Measurements from ENCODE around the gene SOHLH2. TPM values are rescaled to one million over a fixed set of nuclear protein-coding genes. Genes with fewer than 3 reads are reported as not detected.

SOHLH2 gene
- total RNA-seq, 1 experiment from 2014 or later: 5.8 TPM

DNA sequence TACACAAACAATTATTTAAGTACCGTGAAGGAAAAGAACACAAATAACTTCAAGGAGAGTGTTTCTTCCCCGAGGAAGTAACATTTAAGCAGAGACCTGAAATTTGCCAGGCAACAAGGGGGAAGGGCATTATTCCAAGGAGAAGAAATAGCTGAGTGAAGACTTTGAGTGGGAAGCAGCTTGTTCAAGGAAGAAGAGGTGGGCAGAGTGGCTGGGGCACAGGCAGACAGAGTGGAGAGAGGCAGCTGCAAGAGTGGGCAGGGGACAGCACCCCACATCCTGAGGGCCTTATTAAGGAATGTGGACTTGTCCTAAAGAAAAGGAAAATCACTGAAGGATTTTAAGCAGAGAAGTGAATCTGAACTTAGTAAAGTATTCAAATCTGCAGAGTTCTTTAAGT lies 78.5 kb downstream of the SOHLH2 start:
- H3K27me3 Mint-ChIP-seq (ENCODE audit: low read depth): peaks cover 18% of the 10 kb centered on the region
- no peak for DNase-seq (ENCODE audit: low spot score)
- peaks cover 4% of the 10 kb centered on the region; the same call in 1 of the 2 replicates for H3K4me1 Mint-ChIP-seq
- ChIA-PET CTCF (no interaction called here), POLR2A (no interaction called here)
- peaks cover 2% of the 10 kb centered on the region; the same call in 1 of the 2 replicates for H3K36me3 Mint-ChIP-seq
- H3K9me3 Mint-ChIP-seq: peaks cover 11% of the 10 kb centered on the region
- no peak for ATAC-seq
- H3K27ac Mint-ChIP-seq: no peak overlapping the region
- no peak overlapping the region for H3K4me3 Mint-ChIP-seq
- TF ChIP-seq ZBTB21 (CRISPR knock-in tag; IDR thresholded peaks at IDR 0.05; ENCODE audit: borderline replicate concordance) (no peak), AFF4 (CRISPR knock-in tag; IDR thresholded peaks at IDR 0.05; ENCODE audit: borderline replicate concordance) (no peak), ATF1 (CRISPR knock-in tag; IDR thresholded peaks at IDR 0.05) (no peak), ZNF281 (CRISPR knock-in tag; IDR thresholded peaks at IDR 0.05) (no peak), OVOL2 (CRISPR knock-in tag; IDR thresholded peaks at IDR 0.05; ENCODE audit: borderline replicate concordance) (no peak)

GRCh38 chr13:36134632-36135031 lies 79.7 kb downstream of the SOHLH2 start:
- Mint-ChIP-seq H3K27ac (no peak overlapping the region), H3K27me3 (ENCODE audit: low read depth) (peaks cover 29% of the 10 kb centered on the region), H3K36me3 (no peaks in the 10 kb centered on the region), H3K4me3 (no peak overlapping the region), H3K9me3 (no peaks in the 10 kb centered on the region), H3K4me1 (peaks cover 13% of the 10 kb centered on the region)
- POLR2A ChIA-PET: no interaction called here
- CTCF ChIA-PET: no interaction called here
- no peak for TF ChIP-seq RORB (CRISPR knock-in tag; IDR thresholded peaks at IDR 0.05)
- TF ChIP-seq, protein P1, sequence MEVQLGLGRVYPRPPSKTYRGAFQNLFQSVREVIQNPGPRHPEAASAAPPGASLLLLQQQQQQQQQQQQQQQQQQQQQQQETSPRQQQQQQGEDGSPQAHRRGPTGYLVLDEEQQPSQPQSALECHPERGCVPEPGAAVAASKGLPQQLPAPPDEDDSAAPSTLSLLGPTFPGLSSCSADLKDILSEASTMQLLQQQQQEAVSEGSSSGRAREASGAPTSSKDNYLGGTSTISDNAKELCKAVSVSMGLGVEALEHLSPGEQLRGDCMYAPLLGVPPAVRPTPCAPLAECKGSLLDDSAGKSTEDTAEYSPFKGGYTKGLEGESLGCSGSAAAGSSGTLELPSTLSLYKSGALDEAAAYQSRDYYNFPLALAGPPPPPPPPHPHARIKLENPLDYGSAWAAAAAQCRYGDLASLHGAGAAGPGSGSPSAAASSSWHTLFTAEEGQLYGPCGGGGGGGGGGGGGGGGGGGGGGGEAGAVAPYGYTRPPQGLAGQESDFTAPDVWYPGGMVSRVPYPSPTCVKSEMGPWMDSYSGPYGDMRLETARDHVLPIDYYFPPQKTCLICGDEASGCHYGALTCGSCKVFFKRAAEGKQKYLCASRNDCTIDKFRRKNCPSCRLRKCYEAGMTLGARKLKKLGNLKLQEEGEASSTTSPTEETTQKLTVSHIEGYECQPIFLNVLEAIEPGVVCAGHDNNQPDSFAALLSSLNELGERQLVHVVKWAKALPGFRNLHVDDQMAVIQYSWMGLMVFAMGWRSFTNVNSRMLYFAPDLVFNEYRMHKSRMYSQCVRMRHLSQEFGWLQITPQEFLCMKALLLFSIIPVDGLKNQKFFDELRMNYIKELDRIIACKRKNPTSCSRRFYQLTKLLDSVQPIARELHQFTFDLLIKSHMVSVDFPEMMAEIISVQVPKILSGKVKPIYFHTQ (CRISPR knock-in tag; IDR thresholded peaks at IDR 0.05): no peak
- no peak for TF ChIP-seq ZNF317 (CRISPR knock-in tag; IDR thresholded peaks at IDR 0.05; ENCODE audit: borderline replicate concordance, low read depth)
- TF ChIP-seq JAZF1 (CRISPR knock-in tag; IDR thresholded peaks at IDR 0.05): no peak
- TF ChIP-seq FOXP1 (CRISPR knock-in tag; IDR thresholded peaks at IDR 0.05; ENCODE audit: borderline replicate concordance): no peak
- no peak for TF ChIP-seq TEAD4 (CRISPR knock-in tag; IDR thresholded peaks at IDR 0.05)
- no peak for TF ChIP-seq ZNF425 (CRISPR knock-in tag; conservative IDR thresholded peaks at IDR 0.05)
- ATAC-seq: no peak
- no peak for DNase-seq (ENCODE audit: low spot score)

Measured in WTC11 (cell line).